GM18951 (cell line): ENCODE measurements around the gene BPIFB6.

Experiments
- POLR2A ChIP-seq: IDR thresholded peaks from 4 replicates; pipeline ENCODE4 v1.6.1; 2011; ENCODE audit warnings: mild to moderate bottlenecking; ENCODE audit not compliant: insufficient read length, insufficient read depth; ENCODE audit errors: extremely low read depth
- in situ Hi-C: fragments of 300-500 bp; cut with MboI; formaldehyde crosslinking; loops from one replicate; pipeline ENCODE4 v1.12.0; 2022; ENCODE audit warnings: low sequenced_read_pairs, mixed read lengths, inconsistent platforms; ENCODE audit not compliant: unreplicated experiment

The BPIFB6 gene

DNA sequence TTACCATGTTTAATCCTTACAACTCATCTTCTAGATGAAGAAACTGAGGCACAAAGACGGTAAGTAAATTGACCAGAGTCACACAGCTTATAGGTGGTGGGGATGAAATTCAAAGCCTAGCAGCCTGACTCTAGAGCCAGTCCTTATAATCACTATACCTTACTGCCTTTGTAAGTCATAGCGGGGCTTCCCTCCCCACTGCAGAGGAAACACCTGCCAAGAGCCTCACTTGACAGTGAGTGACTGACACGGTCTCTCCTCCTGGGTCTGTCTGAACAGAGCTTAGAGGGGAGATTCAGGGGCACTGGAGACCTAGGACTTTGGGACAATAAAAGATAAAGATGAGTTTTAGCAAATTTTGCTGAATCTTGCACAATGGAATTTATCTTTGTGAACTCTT, 40.1 kb upstream of the BPIFB6 start:
- in situ Hi-C loops, result no loop called here
- no peak for TF ChIP-seq POLR2A

DNA sequence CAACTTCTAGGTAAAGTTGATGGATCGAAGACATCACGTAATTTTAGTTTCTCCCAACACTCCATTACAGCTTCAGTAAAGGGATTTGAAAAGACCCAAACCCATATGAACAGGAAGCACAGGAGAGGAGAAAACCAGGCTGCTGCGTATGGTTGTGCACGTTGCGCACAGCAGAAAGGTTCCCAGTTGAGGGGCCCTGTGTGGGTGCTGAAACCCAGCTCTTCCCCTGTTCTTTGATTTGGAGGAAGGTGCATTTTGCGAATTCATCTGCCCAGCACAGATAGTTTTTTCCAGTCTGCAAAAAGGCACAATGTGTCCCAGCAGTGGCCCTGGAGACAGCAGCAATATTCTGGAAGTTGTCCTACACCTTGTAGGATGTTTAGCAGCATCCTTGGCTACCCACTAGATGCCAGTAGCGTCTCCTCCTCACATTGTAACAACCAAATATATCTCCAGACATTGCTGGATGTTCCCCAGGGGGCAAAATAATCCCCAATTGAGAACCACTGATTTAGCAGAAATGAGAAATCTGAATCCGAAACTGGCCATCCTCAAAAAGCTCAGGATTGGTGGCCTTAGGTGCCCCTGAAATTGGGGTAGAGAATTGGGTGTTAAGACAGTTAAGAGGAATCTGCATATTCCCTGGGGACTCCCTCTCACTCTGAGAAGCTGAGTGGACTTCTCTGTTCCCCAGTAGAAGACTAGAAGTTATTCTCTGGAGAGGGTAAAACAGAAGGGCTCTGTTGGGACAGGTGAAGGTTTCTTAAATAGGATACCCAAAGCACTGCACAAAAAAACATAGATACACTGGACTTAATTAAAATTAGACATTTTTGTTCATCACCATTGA, 39.4 kb upstream of the BPIFB6 start:
- no peak for TF ChIP-seq POLR2A
- in situ Hi-C loops, result no loop called here

DNA sequence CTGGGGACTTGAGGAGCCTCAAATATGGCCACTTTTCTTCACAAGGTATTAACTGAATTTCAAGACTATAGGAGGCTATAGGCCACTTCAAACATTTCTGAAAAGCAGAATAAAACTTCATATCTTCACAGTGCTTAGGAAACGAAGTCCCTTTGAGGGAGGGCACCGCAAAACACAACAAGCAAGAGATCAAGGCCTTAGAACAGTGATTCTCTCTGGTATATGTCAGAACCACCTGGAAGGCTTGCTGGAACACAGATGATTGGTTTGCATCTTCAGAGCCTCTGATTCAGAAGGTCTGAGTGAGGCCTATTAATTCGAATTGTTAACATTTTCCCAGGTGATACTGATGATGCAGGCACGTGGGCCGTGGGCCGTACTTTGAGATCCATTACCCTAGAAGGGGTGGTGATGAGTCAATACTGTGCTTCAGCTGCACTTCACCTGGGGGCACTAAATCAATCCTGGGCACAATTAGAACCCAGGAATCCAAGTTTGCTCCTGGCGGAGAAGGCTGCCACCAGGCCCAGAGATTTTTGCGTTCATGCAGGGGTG, 37.9 kb upstream of the BPIFB6 start:
- in situ Hi-C loops, result no loop called here
- no peak for TF ChIP-seq POLR2A

DNA sequence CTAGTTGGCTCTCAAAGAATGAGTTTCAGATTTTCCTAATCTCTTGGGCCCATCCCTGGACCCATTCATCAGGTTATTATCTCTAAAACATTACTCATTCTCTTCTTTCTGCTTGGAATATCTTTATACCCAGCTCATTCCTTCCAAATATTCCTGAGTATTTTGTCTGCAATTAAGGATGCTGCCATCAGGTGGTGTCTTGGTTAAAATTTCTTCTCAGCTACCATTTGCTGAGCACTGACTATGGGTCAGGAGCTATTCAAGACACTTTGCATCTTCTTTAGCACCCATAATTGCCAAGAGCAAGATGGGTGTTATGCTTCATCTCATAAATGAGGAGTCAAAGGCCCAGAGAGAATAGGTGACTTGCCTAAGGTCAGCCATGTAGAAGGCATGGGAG, 35.6 kb upstream of the BPIFB6 start:
- TF ChIP-seq POLR2A, result no peak

DNA sequence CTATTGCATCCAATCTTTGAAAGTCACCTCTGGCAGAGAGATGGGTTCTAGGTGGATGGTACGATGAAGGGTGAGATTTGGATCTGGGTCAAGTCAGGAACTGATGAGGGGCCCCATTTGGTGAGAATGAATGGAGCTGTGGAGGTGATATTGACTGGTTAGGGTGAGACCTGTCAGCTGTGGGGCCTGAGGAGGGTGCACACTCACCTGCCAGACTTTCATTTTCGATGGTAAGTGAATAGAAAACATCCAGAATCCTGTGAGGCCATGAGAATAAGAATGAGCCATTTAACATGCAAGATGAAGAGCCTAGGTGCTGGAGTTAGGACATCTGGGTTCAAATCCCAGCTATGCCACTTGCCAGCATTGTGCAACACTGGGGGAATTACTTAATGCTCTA, 34.0 kb upstream of the BPIFB6 start:
- in situ Hi-C loops, result no loop called here
- no peak for TF ChIP-seq POLR2A

More for the DNA sequence above, 35.6 kb upstream of the BPIFB6 start:
- in situ Hi-C loops, result no loop called here

DNA sequence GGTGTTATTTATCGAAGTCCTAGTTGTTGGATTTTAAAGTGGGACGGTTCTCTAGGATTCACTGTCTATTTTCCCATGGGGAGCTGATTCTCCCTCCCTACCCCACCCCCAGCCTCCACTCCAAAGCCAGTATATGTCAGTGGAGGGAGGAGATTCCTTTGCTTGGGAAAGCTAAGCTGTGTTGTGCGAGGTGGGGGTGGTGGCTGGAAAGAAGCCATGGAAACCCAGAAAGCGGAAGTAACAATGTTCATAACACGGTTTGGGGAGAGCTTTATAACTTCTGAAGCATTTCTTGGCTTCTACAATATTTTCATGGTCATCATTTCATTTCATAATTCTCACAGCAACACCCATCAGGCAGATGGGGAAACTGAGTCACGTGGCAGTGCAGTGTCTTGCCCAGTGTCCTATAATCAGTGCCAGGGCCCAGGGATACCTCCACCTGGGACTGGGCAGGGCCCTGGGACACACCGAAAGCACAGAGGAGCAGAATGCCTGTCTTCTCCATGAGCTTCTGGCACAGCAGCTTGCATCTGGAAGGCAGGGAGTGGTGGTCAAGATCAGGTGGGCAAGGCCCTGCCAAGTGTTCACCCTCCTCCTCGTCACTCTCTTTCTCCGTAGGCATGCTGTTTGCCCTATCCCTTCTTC, 31.7 kb upstream of the BPIFB6 start:
- no peak for TF ChIP-seq POLR2A
- in situ Hi-C loops, result no loop called here

DNA sequence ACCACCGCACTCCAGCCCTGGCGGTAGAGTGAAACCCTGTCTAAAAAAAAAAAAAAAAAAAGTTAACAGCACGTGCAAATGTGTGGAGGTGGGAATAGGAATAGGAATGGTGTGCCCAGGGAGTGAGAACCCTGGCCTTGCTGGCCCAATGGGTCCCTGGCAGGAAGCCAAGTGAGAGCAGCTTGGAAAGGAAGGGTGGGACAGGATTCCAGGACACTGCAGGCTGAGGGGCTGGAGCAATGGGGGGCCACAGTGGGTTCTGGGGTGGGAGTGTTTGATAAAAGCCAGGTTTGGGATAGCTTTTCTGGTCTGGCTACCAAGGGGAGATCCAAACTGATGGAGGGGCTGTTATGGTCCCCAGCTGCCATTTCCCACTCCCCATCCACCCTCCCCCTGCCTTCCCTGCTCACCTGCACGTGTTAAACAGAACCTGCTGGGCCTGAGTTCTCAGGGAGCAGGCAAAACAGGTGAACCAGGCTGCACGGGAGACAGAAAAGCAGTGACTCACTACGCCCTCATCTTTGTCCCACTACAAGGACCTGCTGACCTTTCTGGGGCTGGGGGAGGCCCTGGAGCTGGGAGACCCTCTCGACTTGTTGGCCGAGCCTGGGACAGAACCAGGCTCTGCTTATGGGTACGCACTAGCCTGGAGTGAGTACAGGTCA, 30.5 kb upstream of the BPIFB6 start:
- no peak for TF ChIP-seq POLR2A
- in situ Hi-C loops, result no loop called here

DNA sequence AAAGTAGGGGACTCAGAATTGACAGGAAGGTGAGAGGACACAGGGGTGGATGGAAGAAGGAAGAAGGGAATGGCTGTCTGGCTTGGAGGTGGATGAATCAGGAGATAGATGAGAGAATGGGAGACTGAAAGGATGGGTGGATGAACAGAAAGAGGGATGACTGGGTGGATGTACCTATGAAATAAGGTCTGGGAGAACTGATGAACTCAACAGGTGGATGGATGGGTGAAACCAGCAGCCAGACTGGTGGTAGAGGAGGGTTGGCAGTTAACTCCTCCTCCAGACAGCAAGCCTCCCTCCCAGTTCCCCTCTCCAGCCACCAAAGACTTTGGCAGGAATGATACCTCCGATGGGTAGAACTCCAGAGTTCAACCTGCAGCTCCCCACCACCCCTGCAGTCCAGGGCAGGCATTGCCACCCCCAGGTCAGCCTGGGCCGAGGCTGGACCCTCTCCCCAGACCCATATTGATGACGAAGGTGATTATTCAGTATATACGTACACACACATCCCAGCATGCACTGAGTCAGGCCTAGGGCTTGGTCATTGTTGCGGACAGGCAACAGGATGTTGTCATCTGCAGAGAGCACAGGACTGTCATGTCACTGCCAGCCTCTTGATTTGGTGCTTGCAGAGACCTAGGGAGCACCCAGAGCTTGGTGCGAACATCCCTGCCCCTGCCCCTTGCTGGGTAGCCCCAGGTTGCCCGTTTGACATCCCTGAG, 29.2 kb upstream of the BPIFB6 start:
- in situ Hi-C loops, result no loop called here
- TF ChIP-seq POLR2A, result no peak

DNA sequence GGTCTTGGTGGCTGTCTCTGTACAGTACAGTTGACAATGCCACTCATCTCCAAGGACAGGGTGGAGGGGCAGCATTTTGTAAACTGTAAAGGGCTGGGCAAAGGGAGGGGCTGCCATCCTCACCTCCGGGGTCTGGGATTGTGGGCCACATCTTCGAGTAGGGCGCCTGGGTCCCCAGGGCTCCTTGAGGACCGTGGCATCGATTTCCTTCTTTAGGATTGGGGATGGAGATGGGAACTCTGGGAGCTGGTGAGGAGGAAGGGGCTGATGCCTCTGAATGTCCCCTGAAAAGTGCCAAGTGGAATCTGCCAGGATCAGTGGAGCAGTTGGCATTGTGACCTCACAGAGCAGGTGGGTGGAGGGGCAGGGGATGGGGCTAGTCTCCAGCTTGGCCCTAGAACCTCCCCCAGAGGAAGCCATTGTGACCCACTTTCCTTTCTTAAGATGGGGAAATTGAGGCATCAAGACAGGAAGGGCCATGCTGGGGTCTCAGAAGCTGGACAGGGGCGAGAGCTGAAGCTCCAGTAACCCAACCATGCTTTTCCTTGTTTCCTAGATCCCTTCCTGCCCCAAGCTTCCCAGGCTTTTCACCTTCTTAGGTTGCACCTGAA, 27.2 kb upstream of the BPIFB6 start, which contains the start of gene SUN5:
Gene SUN5 (minus strand): TSS at position 293 of the 611 bp plus-strand sequence. CDS start 93 bp downstream, at position 200.
- in situ Hi-C loops, result no loop called here
- TF ChIP-seq POLR2A, result no peak

DNA sequence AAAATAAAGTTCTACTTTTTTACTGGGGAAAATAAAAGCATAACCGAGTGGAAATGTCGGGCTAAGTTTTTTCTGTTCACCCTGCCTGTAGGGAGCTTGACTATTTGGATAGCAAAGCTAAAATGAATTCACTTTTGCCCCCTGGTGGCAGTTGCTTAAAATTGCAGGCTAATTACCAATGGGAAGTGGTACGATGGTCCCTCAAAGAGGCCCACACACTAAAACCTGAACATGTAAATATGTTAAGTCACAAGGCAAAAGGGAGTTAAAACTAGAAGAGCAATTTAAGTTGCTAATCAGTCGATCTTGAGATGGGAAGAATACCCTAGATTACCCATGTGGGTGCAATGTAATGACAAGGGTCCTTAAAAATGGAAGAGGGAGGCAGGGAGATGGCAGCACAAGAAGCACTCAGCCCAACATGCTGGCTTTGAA, 26.3 kb upstream of the BPIFB6 start:
- no peak for TF ChIP-seq POLR2A
- in situ Hi-C loops, result no loop called here

DNA sequence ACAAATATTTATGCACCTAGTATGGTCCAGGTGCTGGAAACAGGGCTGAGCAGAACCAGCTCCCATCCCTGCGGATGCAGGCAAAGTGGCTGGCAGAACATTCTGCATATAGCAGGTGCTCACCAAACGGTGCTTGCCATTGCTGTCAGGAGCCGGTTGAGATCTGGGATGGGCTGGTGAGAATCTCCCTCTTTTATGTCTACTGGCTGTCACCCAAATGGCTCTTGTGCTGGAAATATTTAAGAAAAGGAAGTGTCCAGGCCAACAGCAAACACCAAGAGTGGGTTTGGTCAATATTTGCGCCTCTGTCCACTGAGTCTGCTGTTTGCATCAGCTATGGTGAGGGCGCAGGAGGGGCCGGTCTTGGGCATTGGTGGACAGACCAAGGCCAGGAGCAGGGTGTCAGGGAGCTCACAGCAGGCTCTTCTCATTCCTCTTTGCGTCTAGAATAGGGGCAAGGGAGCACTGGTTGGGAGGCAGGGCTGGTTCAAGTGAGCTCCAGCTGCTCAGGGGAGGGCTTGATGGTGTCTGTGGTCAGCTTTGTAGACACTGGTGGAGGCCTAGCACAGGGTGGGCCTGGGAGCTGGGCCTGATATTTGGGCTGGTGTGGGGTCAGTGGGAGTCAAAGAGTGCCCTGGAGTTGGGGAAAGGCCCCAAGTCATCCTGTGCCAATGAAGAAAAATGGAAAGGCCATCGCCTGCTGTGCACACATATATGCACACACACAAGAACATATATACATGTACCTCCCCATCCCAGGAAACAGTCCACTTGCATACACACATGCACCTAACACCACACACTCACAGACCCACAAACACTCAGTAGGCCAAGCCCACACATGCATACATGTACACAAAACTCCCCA, 25.3 kb upstream of the BPIFB6 start:
- TF ChIP-seq POLR2A, result no peak
- in situ Hi-C loops, result no loop called here

DNA sequence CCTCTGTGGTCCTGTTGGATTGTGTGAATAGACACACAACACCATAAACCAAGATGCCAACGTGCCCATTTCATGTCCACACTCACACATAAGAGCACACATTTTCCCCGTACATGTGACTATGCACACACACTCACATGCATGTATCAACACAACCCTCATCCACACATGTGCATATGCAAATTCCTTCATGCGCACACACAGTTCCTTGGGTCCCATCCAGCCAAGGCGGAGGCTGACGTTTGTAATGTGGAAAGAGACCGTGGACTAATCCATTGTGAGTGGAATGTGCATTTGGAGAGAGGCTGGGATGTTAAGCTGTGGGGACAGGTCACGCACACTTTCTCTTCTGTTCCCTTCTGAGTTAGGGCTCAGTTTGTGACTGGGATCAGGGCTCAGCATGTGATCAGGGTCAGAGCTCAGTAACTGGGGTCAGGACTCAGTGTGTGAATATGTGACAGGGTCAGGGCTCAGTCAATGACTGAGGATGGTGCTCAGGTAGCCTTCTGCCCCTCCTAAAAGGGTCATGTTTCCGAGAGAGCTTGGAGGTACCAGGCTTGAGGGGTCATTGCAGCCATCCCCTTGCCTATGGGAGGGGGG, 24.6 kb upstream of the BPIFB6 start:
- in situ Hi-C loops, result no loop called here
- TF ChIP-seq POLR2A, result no peak
